Upper lobe of right lung (tissue), 1 donor: ENCODE measurements around the gene GIPC3. TPM values are rescaled to one million over a fixed set of nuclear protein-coding genes. Genes with fewer than 3 reads are reported as not detected.
"Not testable (repeated sequence)": the region's sequence is repeated elsewhere in the genome, so short reads cannot be mapped to it uniquely, and the experiment has no call there.

Experiments
- ATAC-seq: fragments of 200-7000 bp; cut with Tn5 transposase; one replicate; pipeline ENCODE4 v1.9.1; 2020; ENCODE audit warnings: mild to moderate bottlenecking, moderate library complexity
- DNase-seq: peaks from one replicate; pipeline ENCODE4 v3.0.0-alpha.2; 2020
- H3K27ac ChIP-seq: fragments of 200-600 bp; one replicate; pipeline ENCODE4 v1.8.0; 2022
- H3K27me3 ChIP-seq: fragments of 200-600 bp; one replicate; pipeline ENCODE4 v1.8.0; 2022; ENCODE audit warnings: mild to moderate bottlenecking
- H3K36me3 ChIP-seq: fragments of 200-600 bp; one replicate; pipeline ENCODE4 v1.8.0; 2022
- H3K4me1 ChIP-seq: fragments of 200-600 bp; one replicate; pipeline ENCODE4 v1.8.0; 2022
- H3K4me3 ChIP-seq: fragments of 200-600 bp; one replicate; pipeline ENCODE4 v1.8.0; 2022; ENCODE audit warnings: mild to moderate bottlenecking
- H3K9me3 ChIP-seq: fragments of 200-600 bp; one replicate; pipeline ENCODE4 v1.8.0; 2022
- intact Hi-C: fragments of 100-400 bp; cut with DNase I; formaldehyde crosslinking; loops from one replicate; pipeline ENCODE4 v1.11.0; 2022
- total RNA-seq: library from RNA; stranded (reverse); fragmentation: NEBNext Ultra II Directional; extraction: Animal tissue kit (Norgen Biotek cat#: 25700); gene quantifications from one replicate; pipeline ENCODE4 v1.2.1, GENCODE V29; 2021
- TF ChIP-seq, protein P1 (sequence below): fragments of 200-600 bp; IDR thresholded peaks from one replicate; pipeline ENCODE4 v1.8.0; 2022; ENCODE audit warnings: antibody characterized with exemption
- donor health status: DM: no; HTN: yes; CAD: no; lungs with severe emphysema.

GIPC3 gene
- total RNA-seq, 1 donor from 2014 or later = 6.5 TPM

DNA sequence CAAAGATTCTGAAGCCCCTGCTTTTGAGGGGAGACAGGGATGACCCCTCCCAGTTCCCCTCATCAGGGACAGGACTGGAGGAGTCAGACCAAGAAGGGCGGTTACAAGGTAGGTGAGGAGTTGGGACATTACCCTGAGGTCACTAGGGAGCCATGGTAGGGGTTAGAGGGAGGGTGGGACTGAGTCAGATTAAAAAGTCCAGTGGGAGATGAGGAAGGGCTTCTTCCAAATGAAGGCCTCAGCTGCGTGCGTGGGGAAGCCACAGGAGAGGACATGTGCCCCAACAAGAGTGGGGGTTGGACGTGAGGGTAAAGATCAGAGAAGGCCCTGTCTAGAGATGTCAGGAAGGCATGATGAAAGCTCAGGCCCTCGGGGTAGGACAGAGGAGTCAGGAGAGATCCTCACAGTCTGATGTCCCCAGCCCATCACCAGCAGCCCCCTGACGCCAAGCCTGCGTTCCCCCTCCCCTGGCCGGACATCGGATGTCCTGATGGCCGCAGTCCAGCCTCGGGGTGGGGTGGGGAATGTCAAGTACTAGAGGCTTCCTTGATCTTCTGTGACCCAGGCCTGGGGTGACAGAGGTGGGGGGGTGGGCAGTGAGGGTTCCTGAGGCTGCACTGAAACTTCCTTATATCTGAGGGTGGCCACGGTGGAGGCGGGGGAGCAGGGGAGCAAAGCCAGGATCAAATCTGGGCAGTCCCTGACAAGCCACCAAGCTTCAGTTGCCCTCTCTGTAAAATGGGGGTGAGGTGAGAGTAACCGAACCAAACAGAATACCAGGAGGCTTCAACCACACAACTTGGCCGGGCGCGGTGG lies 21.4 kb upstream of the GIPC3 start:
- TF ChIP-seq, protein P1, sequence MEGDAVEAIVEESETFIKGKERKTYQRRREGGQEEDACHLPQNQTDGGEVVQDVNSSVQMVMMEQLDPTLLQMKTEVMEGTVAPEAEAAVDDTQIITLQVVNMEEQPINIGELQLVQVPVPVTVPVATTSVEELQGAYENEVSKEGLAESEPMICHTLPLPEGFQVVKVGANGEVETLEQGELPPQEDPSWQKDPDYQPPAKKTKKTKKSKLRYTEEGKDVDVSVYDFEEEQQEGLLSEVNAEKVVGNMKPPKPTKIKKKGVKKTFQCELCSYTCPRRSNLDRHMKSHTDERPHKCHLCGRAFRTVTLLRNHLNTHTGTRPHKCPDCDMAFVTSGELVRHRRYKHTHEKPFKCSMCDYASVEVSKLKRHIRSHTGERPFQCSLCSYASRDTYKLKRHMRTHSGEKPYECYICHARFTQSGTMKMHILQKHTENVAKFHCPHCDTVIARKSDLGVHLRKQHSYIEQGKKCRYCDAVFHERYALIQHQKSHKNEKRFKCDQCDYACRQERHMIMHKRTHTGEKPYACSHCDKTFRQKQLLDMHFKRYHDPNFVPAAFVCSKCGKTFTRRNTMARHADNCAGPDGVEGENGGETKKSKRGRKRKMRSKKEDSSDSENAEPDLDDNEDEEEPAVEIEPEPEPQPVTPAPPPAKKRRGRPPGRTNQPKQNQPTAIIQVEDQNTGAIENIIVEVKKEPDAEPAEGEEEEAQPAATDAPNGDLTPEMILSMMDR = no peak
- DNase-seq (no peak), ATAC-seq (no peak)
- no peak overlapping the region for H3K27ac ChIP-seq
- H3K36me3 ChIP-seq = no peaks in the 10 kb centered on the region
- intact Hi-C loops = no loop called here
- no peak overlapping the region for H3K4me3 ChIP-seq
- H3K9me3 ChIP-seq = no peaks in the 10 kb centered on the region
- H3K4me1 ChIP-seq = no peaks in the 10 kb centered on the region
- H3K27me3 ChIP-seq = no peaks in the 10 kb centered on the region

DNA sequence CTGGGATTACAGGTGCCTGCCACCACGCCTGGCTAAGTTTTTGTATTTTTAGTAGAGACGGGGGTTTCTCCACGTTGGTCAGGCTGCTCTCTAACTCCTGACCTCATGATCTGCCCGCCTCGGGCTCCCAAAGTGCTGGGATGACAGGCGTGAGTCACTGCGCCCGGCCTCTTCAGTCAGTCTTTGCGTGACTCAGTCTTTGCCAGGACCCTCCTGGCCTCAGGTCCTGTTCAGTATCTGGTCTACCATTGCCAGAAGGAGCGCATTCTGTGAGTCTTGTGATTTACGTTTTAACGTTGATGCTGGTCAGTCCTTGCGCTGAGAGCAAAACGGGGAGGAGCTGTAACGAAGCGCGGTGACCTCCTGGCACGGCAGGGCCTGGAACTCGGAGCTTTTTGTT lies 20.1 kb upstream of the GIPC3 start:
- intact Hi-C loops = no loop called here
- TF ChIP-seq, protein P1 = no peak

DNA sequence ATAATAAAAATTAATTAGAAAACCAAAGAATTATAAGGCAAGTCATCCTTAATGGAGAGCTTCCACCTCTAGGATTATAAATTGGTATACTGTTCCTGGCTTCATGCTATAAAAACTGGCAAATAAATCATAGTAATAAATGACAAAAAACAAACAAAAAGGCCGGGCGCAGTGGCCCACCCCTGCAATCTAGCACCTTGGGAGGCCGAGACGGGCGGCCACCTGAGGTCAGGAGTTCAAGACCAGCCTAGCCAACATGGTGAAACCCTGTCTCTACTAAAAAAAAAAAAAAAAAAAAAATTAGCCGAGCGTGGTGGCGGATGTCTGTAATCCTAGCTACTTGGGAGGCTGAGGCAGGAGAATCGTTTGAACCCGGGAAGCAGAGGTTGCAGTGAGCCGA lies 15.2 kb upstream of the GIPC3 start:
- H3K36me3 ChIP-seq, H3K27ac ChIP-seq, DNase-seq, intact Hi-C loops, H3K27me3 ChIP-seq, ATAC-seq, H3K9me3 ChIP-seq, H3K4me1 ChIP-seq, H3K4me3 ChIP-seq: not testable (repeated sequence)

More for the DNA sequence above, 20.1 kb upstream of the GIPC3 start:
- Histone ChIP-seq H3K27me3 (no peaks in the 10 kb centered on the region), H3K27ac (no peak overlapping the region), H3K36me3 (no peaks in the 10 kb centered on the region), H3K4me1 (no peaks in the 10 kb centered on the region), H3K9me3 (no peaks in the 10 kb centered on the region), H3K4me3 (no peak overlapping the region)
- DNase-seq (no peak), ATAC-seq (no peak)

DNA sequence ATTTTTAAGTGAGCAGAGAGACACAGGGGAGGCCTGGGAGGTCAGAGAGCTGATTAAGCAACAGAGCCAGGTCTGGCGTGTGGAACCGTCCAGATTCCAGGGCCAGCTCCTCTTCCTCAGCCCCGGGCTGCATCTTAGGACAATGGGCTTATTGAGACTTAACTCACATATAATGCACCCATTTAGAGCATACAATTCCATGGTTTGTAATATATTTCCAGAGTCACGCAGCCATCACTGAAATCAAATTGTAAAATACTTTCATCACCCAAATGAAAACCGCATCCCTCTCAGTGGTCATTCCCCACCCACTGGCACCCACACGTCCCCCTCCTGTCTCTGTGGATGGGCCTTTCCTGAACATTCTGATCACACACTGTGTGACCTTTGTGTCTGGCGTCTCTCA lies 14.7 kb upstream of the GIPC3 start:
- ATAC-seq = no peak
- peaks cover 10% of the 10 kb centered on the region for H3K4me1 ChIP-seq
- no peak overlapping the region for H3K4me3 ChIP-seq
- H3K27ac ChIP-seq = no peak overlapping the region
- H3K9me3 ChIP-seq = no peaks in the 10 kb centered on the region
- no peaks in the 10 kb centered on the region for H3K27me3 ChIP-seq
- no peaks in the 10 kb centered on the region for H3K36me3 ChIP-seq
- intact Hi-C loops = no loop called here
- TF ChIP-seq, protein P1 = no peak
- no peak for DNase-seq

DNA sequence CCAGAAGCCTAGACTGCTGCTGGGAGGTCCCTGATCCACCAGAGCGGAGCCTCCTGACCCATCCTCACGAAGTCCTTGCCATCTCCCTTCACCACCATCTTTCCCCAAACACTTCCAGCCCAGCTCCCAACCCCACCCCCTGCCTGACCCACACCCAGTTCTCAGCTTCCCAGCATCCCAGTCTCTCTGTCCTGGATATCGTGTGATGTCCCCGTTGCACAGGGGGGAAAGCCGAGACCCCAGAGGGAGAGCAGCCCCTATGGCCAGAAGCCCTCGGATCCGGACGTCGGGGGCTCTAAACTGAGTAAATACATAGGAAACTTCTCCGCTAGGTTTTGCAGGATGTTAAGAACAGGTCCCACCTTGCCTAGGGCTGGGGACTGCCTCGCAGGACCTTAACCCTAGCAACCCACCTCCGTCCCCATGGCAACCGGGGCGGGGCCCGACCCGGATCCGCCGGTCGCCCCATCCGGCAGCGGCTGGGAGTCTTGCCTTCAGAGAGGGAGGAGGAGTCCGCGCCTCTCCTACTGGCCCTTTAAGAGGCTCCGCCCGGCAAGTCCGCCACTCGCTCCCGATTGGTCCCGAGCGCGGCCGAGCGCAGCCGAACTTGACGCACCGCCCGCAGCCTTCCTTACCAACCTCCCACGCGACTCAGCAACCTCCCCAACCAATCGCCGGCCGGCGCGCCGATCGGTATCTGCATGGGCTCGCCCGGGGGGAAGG lies 13.0 kb upstream of the GIPC3 start:
- TF ChIP-seq, protein P1 = no peak
- Histone ChIP-seq H3K4me1 (peaks cover 16% of the 10 kb centered on the region), H3K9me3 (no peaks in the 10 kb centered on the region), H3K27me3 (no peaks in the 10 kb centered on the region), H3K27ac (peak overlapping the region; percentile 45), H3K36me3 (no peaks in the 10 kb centered on the region), H3K4me3 (peak overlapping the region; percentile 79)
- ATAC-seq = peak; percentile 95
- DNase-seq = peak; percentile 100
- intact Hi-C loops = no loop called here

DNA sequence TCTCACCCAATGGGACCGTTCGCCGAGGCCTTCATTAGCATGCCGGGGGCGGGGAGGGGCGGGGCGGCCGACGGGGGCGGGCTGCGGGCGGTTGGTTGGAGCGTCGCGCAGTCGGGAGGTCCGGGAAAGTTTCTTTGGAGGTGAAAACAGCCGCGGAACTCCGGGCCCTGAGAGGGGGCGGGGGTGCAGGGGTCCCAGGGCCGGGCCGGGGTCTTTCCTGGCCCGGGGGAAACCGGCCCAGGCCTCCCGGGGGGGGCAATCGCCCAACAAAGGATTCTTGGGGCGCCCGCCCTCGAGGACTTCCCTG lies 12.5 kb upstream of the GIPC3 start, which contains the start of gene HMG20B:
HMG20B (plus strand) TSS at position 90 of the 307 bp plus-strand sequence. CDS start 366 bp downstream, outside the sequence.
- no peak for ATAC-seq
- H3K27me3 ChIP-seq = no peaks in the 10 kb centered on the region
- peak within 1 kb of the TSS; percentile 79 for H3K4me3 ChIP-seq
- H3K4me1 ChIP-seq = peaks cover 16% of the 10 kb centered on the region
- TF ChIP-seq, protein P1 = no peak
- no peaks in the 10 kb centered on the region for H3K9me3 ChIP-seq
- intact Hi-C loops = no loop called here
- H3K27ac ChIP-seq = peak within 1 kb of the TSS; percentile 74
- H3K36me3 ChIP-seq = no peaks in the 10 kb centered on the region
- no peak for DNase-seq
